Measurements from ENCODE around the gene DLGAP1.
"Not testable (repeated sequence)": the region's sequence is repeated elsewhere in the genome, so short reads cannot be mapped to it uniquely, and the experiment has no call there.

Gene DLGAP1

DNA sequence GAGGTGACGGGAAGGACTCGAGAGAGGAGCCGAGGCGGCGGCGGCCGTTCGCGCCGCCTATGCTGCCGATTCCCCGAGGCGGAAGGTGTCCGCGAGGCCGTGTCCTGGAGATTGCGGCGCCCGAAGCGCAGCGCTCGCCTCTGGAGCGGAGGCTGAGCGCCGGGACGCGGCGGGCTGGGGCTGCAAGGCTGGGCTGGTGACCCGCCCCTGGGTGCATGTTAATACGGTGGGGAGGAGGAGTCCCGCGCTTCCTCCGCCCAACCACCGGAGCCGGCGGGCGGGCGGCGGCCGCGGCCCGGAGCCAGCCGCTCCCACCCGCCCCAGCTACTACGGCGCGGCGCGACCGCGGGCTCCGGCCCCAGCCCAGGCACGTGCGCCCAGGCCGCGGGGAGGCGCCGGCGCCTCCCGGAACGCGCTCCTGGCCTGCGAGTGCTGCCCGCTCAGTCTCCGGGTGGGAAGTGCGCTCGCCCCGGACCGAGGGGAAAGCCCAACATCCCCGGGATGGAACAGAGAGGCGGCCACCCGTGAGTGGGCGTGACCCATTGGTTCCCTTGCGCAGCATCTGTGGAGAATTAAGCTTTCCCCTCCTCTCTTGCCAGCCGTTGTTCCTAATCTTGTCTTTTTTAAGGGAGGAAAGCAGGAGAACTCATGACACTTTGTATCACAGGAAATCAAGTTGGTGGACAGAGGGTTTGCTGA lies at the start of gene DLGAP1:
Gene DLGAP1 (minus strand): TSS at position 195 of the 699 bp plus-strand sequence.
- DNase-seq = no peak

DNA sequence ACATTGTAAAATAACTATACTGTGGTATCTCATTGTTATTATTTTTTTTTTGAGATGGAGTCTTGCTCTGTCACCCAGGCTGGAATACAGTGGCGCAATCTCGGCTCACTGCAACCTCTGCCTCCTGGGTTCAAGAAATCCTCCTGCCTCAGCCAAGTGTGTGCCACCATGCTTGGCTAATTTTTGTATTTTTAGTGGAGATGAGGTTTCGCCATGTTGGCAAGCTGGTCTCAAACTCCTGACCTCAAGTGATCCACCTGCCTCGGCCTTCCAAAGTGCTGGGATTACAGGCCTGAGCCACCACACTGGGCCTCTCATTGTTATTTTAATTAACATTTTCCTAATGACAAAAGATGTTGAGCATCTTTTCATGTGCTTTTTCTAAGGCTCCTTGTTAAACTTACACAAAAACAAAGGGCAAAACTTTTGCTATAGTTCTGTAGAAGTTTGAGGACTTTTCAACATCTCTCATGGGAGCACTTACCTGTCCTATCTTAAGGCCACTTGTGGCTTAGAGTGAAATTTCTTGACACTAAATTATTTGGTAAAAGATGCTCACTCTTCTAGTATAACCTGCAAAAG lies 39.7 kb upstream of the DLGAP1 start:
- not testable (repeated sequence) for DNase-seq

DNA sequence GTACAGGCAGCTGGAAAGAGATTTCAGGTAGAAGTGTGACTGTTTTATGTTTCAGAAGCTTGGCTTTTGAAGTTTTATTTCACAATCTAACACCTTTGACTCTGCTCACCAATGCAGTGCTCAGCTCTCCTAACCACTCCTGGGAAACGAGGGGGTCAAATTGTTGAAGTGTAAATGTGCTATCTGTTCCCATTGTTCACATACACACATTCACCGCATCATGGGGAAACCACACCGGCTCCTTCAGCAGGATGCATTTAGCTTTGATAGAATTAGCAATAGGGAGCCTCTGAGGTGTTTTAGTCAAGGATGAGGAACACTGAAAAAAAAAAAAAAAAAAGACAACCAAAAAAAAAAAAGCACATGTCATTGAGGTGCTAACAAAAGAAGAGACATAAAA lies 13.4 kb upstream of the DLGAP1 start:
- no peak for DNase-seq

DNA sequence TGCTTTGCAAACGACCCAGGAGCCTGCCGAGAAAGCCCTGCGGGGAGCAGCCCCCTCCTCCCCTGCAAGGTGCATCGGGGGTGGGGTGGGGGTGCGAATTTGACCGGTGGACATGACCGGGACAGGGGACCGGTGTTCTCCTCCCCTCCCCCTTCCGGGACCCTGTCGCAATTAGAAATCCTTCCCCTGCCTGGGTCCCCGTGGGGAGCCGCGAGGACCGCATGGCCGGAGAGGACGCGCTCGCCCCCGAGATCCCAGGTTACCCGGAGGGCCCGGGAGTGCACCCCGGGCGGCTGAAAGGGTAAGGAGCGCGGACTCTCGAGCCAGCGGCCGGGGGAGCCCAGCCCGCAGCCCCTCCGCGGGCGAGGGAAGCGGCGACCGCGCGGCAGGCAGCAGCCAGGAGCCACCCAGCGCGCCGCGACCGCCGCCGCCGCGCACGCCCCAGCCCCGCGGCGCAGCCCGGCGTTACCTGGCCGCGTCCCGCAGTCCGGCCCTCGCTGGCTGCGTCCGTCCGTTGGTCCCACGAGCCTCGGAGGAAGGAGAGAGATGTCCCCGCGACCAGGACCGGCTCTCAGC lies 482 bp downstream of the DLGAP1 start:
- DNase-seq = no peak

- DNase-seq = no peak
Measured at GRCh38 chr18:4453874-4454536, 1.1 kb downstream of the DLGAP1 start.

- DNase-seq = no peak
Measured at GRCh38 chr18:4453567-4453873, 1.6 kb downstream of the DLGAP1 start.

GRCh38 chr18:4450065-4450658 lies 4.9 kb downstream of the DLGAP1 start:
- DNase-seq = no peak

DNA sequence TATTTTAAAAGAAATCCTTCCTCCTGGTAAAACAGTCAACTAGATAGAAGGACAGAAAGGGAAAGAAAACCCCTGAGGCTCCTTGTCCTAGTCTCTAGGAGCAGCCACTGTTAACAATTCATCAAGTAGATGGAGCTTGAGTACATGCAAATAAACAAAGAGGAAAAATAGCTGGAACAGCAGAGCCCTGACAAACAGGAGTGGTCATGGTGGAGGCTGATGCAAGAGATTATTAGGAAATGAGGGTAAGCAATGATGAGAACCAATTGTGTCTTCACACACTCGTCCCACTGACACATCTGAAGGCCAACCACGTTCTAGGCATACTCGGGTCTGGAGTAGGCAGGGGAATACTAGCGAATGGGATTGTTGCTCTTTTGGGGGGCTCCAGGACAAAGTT lies 9.2 kb downstream of the DLGAP1 start:
- DNase-seq = no peak

GRCh38 chr18:4444306-4444705 lies 10.8 kb downstream of the DLGAP1 start:
- no peak for DNase-seq

DNA sequence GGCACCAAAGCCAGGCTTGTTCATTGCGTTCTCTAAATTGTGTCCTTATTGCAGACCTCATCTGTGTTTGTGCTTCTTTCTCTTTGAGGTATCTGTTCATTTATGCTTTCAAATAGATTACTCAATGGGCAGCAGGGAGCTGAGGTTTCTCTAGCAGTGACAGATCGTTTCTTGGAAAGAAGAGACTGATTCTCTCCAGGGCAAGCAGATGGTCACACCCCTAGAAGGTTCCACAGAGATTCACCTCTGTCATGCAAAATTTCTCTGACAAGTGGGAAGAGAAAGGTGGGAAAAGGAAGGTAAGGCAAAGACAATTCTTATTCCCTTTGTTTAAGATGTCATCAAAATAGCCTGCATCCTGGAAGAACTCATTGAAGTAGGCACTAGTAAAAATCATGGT lies 14.0 kb downstream of the DLGAP1 start:
- no peak for DNase-seq

GRCh38 chr18:4438938-4439337 lies 16.2 kb downstream of the DLGAP1 start:
- no peak for DNase-seq

DNA sequence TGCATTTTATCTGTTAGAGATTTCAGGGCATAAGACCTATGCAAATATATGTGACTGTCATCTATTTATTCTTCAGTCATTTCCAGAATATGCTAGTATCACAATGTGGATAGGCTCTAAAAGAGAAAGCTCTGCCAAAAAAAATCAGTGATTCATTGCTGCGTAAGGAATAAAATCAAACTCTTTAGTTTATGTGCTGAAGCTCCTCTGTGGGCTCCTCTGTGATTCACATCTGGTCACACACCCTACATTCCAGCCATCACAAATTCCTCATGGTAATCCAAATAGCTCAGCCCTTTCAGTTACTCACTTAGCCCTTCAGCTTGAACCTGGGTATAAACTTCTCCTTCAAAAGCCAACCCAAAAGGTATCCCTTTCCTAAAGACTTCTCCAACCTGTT lies 21.4 kb downstream of the DLGAP1 start:
- no peak for DNase-seq

GRCh38 chr18:4430836-4431235 lies 24.3 kb downstream of the DLGAP1 start:
- no peak for DNase-seq

- no peak for DNase-seq
Measured at GRCh38 chr18:4417714-4418113, 37.4 kb downstream of the DLGAP1 start.

- DNase-seq = no peak
Measured at GRCh38 chr18:4416976-4417375, 38.1 kb downstream of the DLGAP1 start.

GRCh38 chr18:4412286-4412685 lies 42.8 kb downstream of the DLGAP1 start:
- DNase-seq = no peak

GRCh38 chr18:4406856-4407255 lies 48.3 kb downstream of the DLGAP1 start:
- no peak for DNase-seq

DNA sequence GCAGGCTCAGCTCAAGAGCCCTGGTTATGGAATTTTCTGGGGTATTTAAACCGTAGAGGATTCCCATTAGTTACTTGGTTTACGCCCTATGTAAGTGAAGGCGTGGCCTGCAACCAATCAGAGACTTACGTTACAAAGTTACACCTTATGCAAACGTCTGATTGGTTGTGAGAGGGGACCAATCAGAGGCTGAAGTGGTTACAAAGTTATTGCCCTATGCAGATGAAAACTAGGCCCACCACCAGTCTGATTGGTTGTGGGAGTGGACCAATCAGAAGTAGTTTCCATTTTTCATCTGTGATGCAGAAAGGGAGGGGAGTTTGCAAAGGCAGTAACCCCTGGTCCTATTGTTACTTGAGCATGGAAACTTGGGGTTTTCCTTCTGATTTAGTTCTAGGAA lies 49.1 kb downstream of the DLGAP1 start:
- no peak for DNase-seq

GRCh38 chr18:4403836-4404235 lies 51.3 kb downstream of the DLGAP1 start:
- DNase-seq = no peak

DNA sequence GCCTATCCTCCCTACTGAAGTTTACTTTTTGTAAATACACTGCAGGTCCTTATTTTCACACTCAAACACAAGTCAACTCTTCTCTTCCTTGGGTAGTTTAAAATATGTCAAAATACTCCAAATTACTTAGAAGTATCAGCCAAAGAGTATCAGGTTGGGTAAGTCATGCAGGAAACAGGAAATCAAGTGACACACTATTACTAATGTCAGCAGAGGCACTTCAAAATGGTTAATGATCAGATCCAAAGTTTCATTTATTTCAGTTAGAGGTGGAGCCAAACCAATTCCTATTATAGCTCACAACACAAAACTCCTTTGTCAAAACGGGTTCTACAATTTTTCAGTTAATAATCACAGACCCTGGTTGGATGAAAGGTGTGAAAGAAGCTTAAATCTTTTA lies 54.2 kb downstream of the DLGAP1 start:
- no peak for DNase-seq

DNA sequence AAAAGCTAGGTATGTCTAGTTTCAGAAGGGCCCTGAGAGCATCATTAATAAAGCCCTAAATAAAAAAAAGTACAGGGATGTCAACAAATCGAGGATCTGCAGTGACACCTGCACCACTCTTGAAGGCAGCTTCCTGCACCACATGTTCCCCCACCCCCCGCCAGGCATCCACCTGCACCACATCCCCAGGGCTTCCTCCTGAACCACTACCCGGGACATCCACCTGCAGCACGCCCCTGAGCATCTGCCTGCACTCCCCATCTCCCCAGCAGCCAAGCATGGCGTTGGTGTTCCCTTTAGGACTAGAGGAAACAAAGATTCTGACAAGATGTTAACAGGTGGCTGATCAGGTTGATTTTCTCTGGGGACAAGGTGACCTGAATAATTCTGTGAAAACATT lies 55.2 kb downstream of the DLGAP1 start:
- no peak for DNase-seq

DNA sequence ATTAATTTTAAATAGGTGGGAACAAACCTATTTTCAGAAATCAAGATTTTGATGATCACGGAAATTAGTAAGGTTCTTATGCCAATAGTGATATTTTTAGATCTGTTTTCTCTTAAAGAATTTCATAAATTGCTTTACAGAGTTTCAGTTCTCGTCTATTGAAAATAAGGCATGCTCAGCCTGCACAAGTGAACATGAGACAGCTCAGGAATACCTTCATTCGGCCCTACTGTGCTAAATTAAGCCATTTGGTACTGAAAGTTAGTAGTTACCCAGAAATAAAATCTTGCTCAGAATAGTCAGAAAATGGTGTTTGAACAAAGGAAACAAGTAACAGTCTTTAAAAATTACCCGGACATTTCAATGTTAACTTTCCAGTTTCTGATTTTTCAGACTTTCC lies 60.4 kb downstream of the DLGAP1 start:
- no peak for DNase-seq

DNA sequence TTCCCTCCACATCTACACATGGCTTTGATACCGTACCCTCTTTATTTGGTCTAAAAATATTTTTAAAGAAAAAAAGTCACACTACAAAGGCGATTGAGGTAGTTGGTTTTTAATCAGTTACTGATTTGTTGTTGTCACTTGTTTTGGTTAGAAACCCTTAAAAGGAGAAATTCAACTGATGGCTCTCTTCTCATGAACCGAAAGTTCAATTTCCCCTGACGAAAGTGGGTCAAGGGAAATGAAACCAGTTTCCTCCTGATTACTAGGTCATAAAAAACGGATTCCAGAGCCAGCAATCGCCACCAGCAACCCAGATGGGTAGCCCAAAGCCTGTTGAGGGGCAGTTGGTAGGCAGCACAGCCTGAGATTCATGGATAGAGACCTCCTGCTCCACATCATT lies 63.2 kb downstream of the DLGAP1 start:
- DNase-seq = peak in 1 of 2 donors; percentile 4

DNA sequence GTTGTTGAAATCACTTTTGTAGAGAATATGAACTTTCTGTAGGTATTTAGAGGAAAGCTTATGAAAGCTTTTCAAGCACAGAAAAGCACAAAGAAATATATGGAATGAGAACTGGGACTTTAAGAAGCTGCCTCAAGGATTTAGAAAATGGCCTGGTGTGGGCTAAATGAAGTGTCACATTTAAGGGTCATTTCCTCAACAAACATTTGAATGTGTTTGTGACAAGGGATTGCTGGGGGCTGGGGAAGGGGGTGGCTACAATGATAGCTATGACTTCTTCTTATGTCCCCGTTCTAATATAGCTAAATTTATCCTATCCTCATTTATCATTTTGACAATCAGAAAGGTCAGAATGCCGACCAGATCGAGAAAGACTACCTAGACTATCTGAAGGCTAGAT lies 69.2 kb downstream of the DLGAP1 start:
- no peak for DNase-seq
